Spleen (tissue), 11 donors: Measurements from ENCODE around the gene ANXA5. TPM values are rescaled to one million over a fixed set of nuclear protein-coding genes. Genes with fewer than 3 reads are reported as not detected.

Experiments used
- DNase-seq: peaks from one replicate; pipeline ENCODE4 v3.0.0-alpha.2; 2020
- H3K27ac ChIP-seq, 8 donors: fragments of 200-600 bp; sonication (generic) in 7 of 8; 1 replicate in 4 of 8; 2 replicates in 4 of 8; pipeline versions ENCODE4 v1.5.0 to v1.8.0; 2016 to 2021; ENCODE audit warnings: inconsistent platforms in 4 of 8, mild to moderate bottlenecking in 4 of 8, moderate library complexity in 1 of 8
- H3K27me3 ChIP-seq, 7 donors: fragments of 200-600 bp; sonication (generic) in 6 of 7; replicated peaks in 1 of 7; 1 replicate in 4 of 7; 2 replicates in 3 of 7; pipeline versions ENCODE4 v1.5.0 to v1.8.0; 2016 to 2021; ENCODE audit warnings: inconsistent platforms in 3 of 7, mild to moderate bottlenecking in 1 of 7
- H3K36me3 ChIP-seq, 6 donors: fragments of 200-600 bp; sonication (generic) in 5 of 6; 1 replicate in 4 of 6; 2 replicates in 2 of 6; pipeline versions ENCODE4 v1.5.0 to v1.8.0; 2016 to 2021; ENCODE audit warnings: inconsistent platforms in 2 of 6
- H3K4me1 ChIP-seq, 6 donors: fragments of 200-600 bp; sonication (generic) in 5 of 6; 1 replicate in 3 of 6; 2 replicates in 3 of 6; pipeline versions ENCODE4 v1.5.0 to v1.8.0; 2016 to 2021; ENCODE audit warnings: inconsistent platforms in 3 of 6
- H3K4me3 ChIP-seq, 8 donors: fragments of 200-600 bp; sonication (generic) in 7 of 8; 1 replicate in 4 of 8; 2 replicates in 4 of 8; pipeline versions ENCODE4 v1.5.0 to v1.8.0; 2016 to 2021; ENCODE audit warnings: inconsistent platforms in 4 of 8, mild to moderate bottlenecking in 4 of 8, moderate library complexity in 2 of 8
- H3K9me3 ChIP-seq, 8 donors: fragments of 200-600 bp; sonication (generic) in 7 of 8; 1 replicate in 4 of 8; 2 replicates in 4 of 8; pipeline versions ENCODE4 v1.5.0 to v1.8.0; 2016 to 2021; ENCODE audit warnings: inconsistent platforms in 4 of 8
- POLR2A ChIP-seq, 3 donors: fragments of 450-650 bp; IDR thresholded peaks; one replicate each; pipeline ENCODE4 v1.5.1; 2017; ENCODE audit warnings: antibody characterized with exemption in 3 of 3, mild to moderate bottlenecking in 1 of 3
- POLR2AphosphoS5 ChIP-seq, 3 donors: sonication (generic); formaldehyde crosslinking; IDR thresholded peaks; one replicate each; pipeline ENCODE4 v1.5.1; 2017; ENCODE audit warnings: antibody characterized with exemption in 3 of 3
- WGBS, 5 donors: extraction: QIAGEN DNeasy Blood & Tissue Kit in 3 of 5; methylation state at CpG; one replicate each; pipeline versions ENCODE4 v1.1.5 to v1.1.7; 2013 to 2018; 5-methylcytosine and 5-hydroxymethylcytosine counted together
- intact Hi-C: fragments of 100-400 bp; cut with DNase I; formaldehyde crosslinking; loops from one replicate; pipeline ENCODE4 v1.15.0; 2023; ENCODE audit warnings: low total_unique reads
- polyA plus RNA-seq, 3 donors: library from polyadenylated mRNA; stranded (reverse); fragments of 200-250 nt; gene quantifications; one replicate each; pipeline ENCODE4 v1.2.1, GENCODE V29; 2013
- total RNA-seq, 7 donors: library from RNA; depleted of rRNA in 3 of 7; stranded (reverse); fragments of >200 nt in 3 of 7; fragmentation: NEBNext Ultra II Directional in 4 of 7; extraction: Animal tissue kit (Norgen Biotek cat#: 25700) in 4 of 7; gene quantifications; one replicate each; pipeline versions ENCODE4 v1.1.0 to v1.2.1, GENCODE V29; 2016 to 2021
- TF ChIP-seq, protein P1 (sequence below), 11 experiments: fragments of 200-600 bp in 7 of 11; fragments of 450-650 bp in 4 of 11; sonication (generic) in 4 of 11; IDR thresholded peaks in 8 of 11; conservative IDR thresholded peaks in 3 of 11; 1 replicate in 7 of 11; 2 replicates in 4 of 11; pipeline versions ENCODE4 v1.4.0 to v1.8.0; 2016 to 2021; ENCODE audit warnings: antibody characterized with exemption in 11 of 11, inconsistent platforms in 4 of 11, mild to moderate bottlenecking in 1 of 11
- donor health status: healthy with polysubstance abuse.
- donor health status: DM: no; HTN: no; CAD: no; lungs with moderate emphysema.
- donor health status: DM: no; HTN: no; CAD: no.
- donor health status: Bipolar disorder and iron deficiency.
- donor health status: healthy.
- donor health status: DM: no; HTN: no; CAD: no.
- donor health status: DM: yes; HTN: yes; CAD: no.

Gene ANXA5
- total and polyA plus RNA-seq, 10 donors: 118 to 269 (median 218) TPM

DNA sequence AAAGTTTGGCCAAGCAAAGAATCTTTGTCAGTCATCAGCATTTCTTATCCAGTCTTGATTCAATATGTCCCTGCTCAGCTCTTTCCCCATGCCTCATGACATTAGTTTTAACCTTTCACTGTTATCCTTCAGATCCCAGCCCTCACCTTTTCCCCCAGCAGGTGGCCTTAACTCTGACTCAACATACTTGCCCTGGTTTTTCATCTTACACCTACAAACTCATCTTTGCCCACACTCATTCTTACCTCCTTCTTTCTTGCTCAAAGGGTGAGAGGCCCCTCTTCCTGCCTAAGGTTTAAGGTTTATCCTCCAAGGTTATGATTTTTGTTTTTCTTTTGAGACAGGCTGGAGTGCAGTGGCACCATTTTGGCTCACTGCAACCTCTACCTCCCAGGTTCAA is 10.6 kb upstream of the ANXA5 start:
- Histone ChIP-seq H3K27ac (no peak overlapping the region), H3K27me3 (peaks cover 0 to 26% (median 7%) of the 10 kb centered on the region in 7 donors), H3K36me3 (no peaks in the 10 kb centered on the region), H3K4me1 (peaks cover 0 to 12% (median 3%) of the 10 kb centered on the region in 6 donors), H3K9me3 (peaks cover 0 to 2% (median 0%) of the 10 kb centered on the region in 8 donors), H3K4me3 (no peak overlapping the region)
- no peak for TF ChIP-seq POLR2A (IDR thresholded peaks at IDR 0.05)
- no peak for TF ChIP-seq POLR2AphosphoS5 (IDR thresholded peaks at IDR 0.05)
- TF ChIP-seq, protein P1, sequence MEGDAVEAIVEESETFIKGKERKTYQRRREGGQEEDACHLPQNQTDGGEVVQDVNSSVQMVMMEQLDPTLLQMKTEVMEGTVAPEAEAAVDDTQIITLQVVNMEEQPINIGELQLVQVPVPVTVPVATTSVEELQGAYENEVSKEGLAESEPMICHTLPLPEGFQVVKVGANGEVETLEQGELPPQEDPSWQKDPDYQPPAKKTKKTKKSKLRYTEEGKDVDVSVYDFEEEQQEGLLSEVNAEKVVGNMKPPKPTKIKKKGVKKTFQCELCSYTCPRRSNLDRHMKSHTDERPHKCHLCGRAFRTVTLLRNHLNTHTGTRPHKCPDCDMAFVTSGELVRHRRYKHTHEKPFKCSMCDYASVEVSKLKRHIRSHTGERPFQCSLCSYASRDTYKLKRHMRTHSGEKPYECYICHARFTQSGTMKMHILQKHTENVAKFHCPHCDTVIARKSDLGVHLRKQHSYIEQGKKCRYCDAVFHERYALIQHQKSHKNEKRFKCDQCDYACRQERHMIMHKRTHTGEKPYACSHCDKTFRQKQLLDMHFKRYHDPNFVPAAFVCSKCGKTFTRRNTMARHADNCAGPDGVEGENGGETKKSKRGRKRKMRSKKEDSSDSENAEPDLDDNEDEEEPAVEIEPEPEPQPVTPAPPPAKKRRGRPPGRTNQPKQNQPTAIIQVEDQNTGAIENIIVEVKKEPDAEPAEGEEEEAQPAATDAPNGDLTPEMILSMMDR (IDR thresholded peaks at IDR 0.05 in 8 of 11, conservative IDR thresholded peaks at IDR 0.05 in 3 of 11): no peak
- intact Hi-C loops: no loop called here
- no peak for DNase-seq

DNA sequence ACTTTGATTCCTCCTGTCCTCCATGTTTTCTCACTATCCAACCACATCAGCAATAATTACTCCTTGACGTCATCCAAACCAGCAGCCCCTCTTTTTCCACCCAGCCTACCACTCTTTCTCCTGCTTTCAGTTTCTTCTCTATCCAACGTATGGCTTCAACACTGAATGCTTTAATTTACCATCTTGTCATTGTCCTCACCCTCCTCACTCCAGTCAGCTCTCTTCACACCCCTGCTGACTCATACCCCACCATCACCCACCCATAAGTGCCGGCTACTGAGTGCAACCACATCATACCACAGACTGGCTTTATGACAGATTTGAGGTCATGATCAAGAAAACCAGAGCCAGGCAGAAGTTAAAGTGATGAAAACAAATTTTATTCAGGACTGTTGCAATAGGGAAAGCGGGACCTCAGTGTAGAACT is 9.8 kb upstream of the ANXA5 start:
- no peak for DNase-seq
- Histone ChIP-seq H3K27ac (no peak overlapping the region), H3K36me3 (no peaks in the 10 kb centered on the region), H3K27me3 (peaks cover 0 to 21% (median 5%) of the 10 kb centered on the region in 7 donors), H3K9me3 (peaks cover 0 to 7% (median 0%) of the 10 kb centered on the region in 8 donors), H3K4me1 (peaks cover 0 to 5% (median 2%) of the 10 kb centered on the region in 6 donors), H3K4me3 (no peak overlapping the region)
- intact Hi-C loops: no loop called here
- TF ChIP-seq POLR2AphosphoS5 (IDR thresholded peaks at IDR 0.05): no peak
- WGBS, 5 donors: 41 to 54% (median 49%) methylated on average over 4 of the region's 4 CpGs

DNA sequence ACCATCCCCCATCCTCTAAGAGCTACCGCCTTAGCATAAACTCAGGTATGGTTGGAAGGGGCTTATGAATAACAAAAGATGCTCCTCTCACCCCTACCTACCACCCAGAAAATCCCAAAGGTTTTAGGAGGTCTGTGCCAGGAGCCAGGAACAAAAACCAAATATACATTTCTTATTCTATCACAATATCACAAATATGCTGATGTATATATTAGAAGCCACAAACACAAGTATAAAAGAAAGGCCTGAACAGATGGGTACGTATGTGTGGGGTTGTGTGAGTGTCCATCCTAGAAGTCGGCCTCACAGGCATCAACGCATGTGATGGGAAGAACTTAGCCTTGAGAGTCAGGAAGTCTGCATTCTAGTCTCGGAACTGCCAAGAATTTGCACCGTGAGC is 8.7 kb upstream of the ANXA5 start:
- no peaks in the 10 kb centered on the region for H3K36me3 ChIP-seq
- WGBS, 5 donors: 77 to 89% (median 83%) methylated on average over 6 of the region's 6 CpGs
- H3K9me3 ChIP-seq: peaks cover 0 to 7% (median 0%) of the 10 kb centered on the region in 8 donors
- H3K4me3 ChIP-seq: no peak overlapping the region
- TF ChIP-seq POLR2A (IDR thresholded peaks at IDR 0.05) (no peak), POLR2AphosphoS5 (IDR thresholded peaks at IDR 0.05) (no peak)
- TF ChIP-seq, protein P1 (IDR thresholded peaks at IDR 0.05 in 8 of 11, conservative IDR thresholded peaks at IDR 0.05 in 3 of 11): no peak
- no peaks in the 10 kb centered on the region for H3K4me1 ChIP-seq
- intact Hi-C loops: no loop called here
- H3K27ac ChIP-seq: no peak overlapping the region
- no peak for DNase-seq
- peaks cover 0 to 17% (median 0%) of the 10 kb centered on the region in 7 donors for H3K27me3 ChIP-seq

DNA sequence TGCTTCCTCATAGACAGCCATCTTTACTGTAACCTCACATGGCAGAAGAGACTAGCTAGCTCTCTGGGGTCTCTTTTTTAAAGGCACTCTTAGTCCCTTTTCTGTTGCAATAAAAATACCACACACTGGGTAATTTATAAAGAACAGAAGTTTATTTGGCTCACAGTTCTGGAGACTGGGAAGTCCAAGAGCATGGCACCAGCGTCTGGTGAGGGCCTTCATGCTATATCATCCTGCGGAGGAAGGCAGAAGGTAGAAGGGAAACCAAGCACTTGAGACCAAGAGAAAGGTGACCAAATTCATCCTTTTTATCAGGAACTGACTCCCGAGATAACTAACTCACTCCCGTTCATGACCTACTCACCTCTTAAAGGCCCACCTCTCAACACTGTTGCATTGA is 5.4 kb upstream of the ANXA5 start:
- intact Hi-C loops: no loop called here
- no peak for DNase-seq
- H3K4me3 ChIP-seq: no peak overlapping the region
- H3K27ac ChIP-seq: no peak overlapping the region
- 86 to 93% (median 90%) methylated on average over 4 of the region's 4 CpGs for WGBS, 5 donors
- H3K36me3 ChIP-seq: no peaks in the 10 kb centered on the region
- peaks cover 0 to 7% (median 0%) of the 10 kb centered on the region in 8 donors for H3K9me3 ChIP-seq
- peaks cover 4 to 15% (median 8%) of the 10 kb centered on the region in 6 donors for H3K4me1 ChIP-seq
- TF ChIP-seq, protein P1 (IDR thresholded peaks at IDR 0.05 in 8 of 11, conservative IDR thresholded peaks at IDR 0.05 in 3 of 11): no peak
- TF ChIP-seq POLR2AphosphoS5 (IDR thresholded peaks at IDR 0.05) (no peak), POLR2A (IDR thresholded peaks at IDR 0.05) (no peak)
- H3K27me3 ChIP-seq: peaks cover 0 to 7% (median 0%) of the 10 kb centered on the region in 7 donors

GRCh38 chr4:121701263-121701662 is 4.5 kb upstream of the ANXA5 start:
- Histone ChIP-seq H3K9me3 (peaks cover 0 to 7% (median 0%) of the 10 kb centered on the region in 8 donors), H3K36me3 (no peaks in the 10 kb centered on the region), H3K4me1 (peaks cover 4 to 15% (median 8%) of the 10 kb centered on the region in 6 donors), H3K27ac (no peak overlapping the region), H3K27me3 (peaks cover 0 to 7% (median 0%) of the 10 kb centered on the region in 7 donors), H3K4me3 (no peak overlapping the region)
- TF ChIP-seq POLR2AphosphoS5 (IDR thresholded peaks at IDR 0.05) (no peak), POLR2A (IDR thresholded peaks at IDR 0.05) (no peak)
- TF ChIP-seq, protein P1 (IDR thresholded peaks at IDR 0.05 in 8 of 11, conservative IDR thresholded peaks at IDR 0.05 in 3 of 11): no peak
- intact Hi-C loops: no loop called here
- no peak for DNase-seq
- WGBS, 5 donors: 80 to 92% (median 84%) methylated on average over 3 of the region's 3 CpGs
